Smooth muscle cell (in vitro differentiated cells): ENCODE data around the gene TBRG1. TPM values are rescaled to one million over a fixed set of nuclear protein-coding genes. Genes with fewer than 3 reads are reported as not detected.

ENCODE experiments used
- DNase-seq: peaks from one replicate; lab custom pipeline; 2025; ENCODE audit not compliant: unreplicated experiment; lab: John Stamatoyannopoulos, UW
- H2AFZ ChIP-seq: fragments of 200-600 bp; sonication (generic); 2 replicates; pipeline ENCODE4 v1.6.0; 2016; ENCODE audit warnings: antibody characterized with exemption, low read depth, mild to moderate bottlenecking
- H3F3A ChIP-seq: fragments of 200-600 bp; sonication (generic); 2 replicates; pipeline ENCODE4 v1.6.0; 2017; ENCODE audit warnings: antibody characterized with exemption, low read depth
- H3K27ac ChIP-seq: fragments of 200-600 bp; sonication (generic); 2 replicates; pipeline ENCODE4 v1.5.1; 2016; ENCODE audit warnings: low read depth, mild to moderate bottlenecking
- H3K27me3 ChIP-seq: fragments of 200-600 bp; sonication (generic); 2 replicates; pipeline ENCODE4 v1.6.1; 2016; ENCODE audit warnings: low read depth, mild to moderate bottlenecking
- H3K36me3 ChIP-seq: fragments of 200-600 bp; sonication (generic); 2 replicates; pipeline ENCODE4 v1.5.1; 2016; ENCODE audit warnings: low read depth
- H3K4me1 ChIP-seq: fragments of 200-600 bp; sonication (generic); 2 replicates; pipeline ENCODE4 v1.5.1; 2016; ENCODE audit warnings: low read depth
- H3K4me2 ChIP-seq: fragments of 200-600 bp; sonication (generic); 2 replicates; pipeline ENCODE4 v1.6.0; 2016; ENCODE audit warnings: mild to moderate bottlenecking
- H3K4me3 ChIP-seq: fragments of 200-600 bp; sonication (generic); 2 replicates; pipeline ENCODE4 v1.5.1; 2016; ENCODE audit warnings: mild to moderate bottlenecking
- H3K79me2 ChIP-seq: fragments of 200-600 bp; sonication (generic); 2 replicates; pipeline ENCODE4 v1.6.0; 2016; ENCODE audit warnings: low read depth, mild to moderate bottlenecking
- H3K9ac ChIP-seq: fragments of 200-600 bp; sonication (generic); 2 replicates; pipeline ENCODE4 v1.6.0; 2016; ENCODE audit warnings: low read depth
- H3K9me3 ChIP-seq: fragments of 200-600 bp; sonication (generic); replicated peaks from 2 replicates; pipeline ENCODE4 v1.5.1; 2016; ENCODE audit warnings: low read depth
- H4K20me1 ChIP-seq: fragments of 200-600 bp; sonication (generic); 2 replicates; pipeline ENCODE4 v1.6.0; 2016; ENCODE audit warnings: low read depth
- CTCF ChIP-seq: fragments of 200-600 bp; sonication (generic); IDR thresholded peaks from 2 replicates; pipeline ENCODE4 v1.5.1; 2017; ENCODE audit warnings: borderline replicate concordance, mild to moderate bottlenecking, antibody characterized with exemption; ENCODE audit not compliant: insufficient read depth, poor library complexity, severe bottlenecking
- WGBS: methylation state at CpG from one replicate; pipeline ENCODE4 v1.1.7; 2016; ENCODE audit warnings: low lambda C conversion rate; 5-methylcytosine and 5-hydroxymethylcytosine counted together
- polyA plus RNA-seq: library from polyadenylated mRNA; unstranded; fragments of >200 nt; fragmentation: Nextera tagmentation; extraction: Ambion mirVana; gene quantifications from 2 replicates; pipeline ENCODE4 v1.2.1, GENCODE V29; 2016
- total RNA-seq: library from RNA; depleted of rRNA; stranded (reverse); fragments of >200 nt; gene quantifications from 2 replicates; pipeline ENCODE4 v1.2.3, GENCODE V29; 2014

Gene TBRG1
- total and polyA plus RNA-seq, 2 experiments from 2014 or later: 28.5 to 30.6 TPM

GRCh38 chr11:124661553-124661952 lies 38.9 kb downstream of the TBRG1 start:
- H3K36me3 ChIP-seq: no peaks in the 10 kb centered on the region
- no peaks in the 10 kb centered on the region for H3K27me3 ChIP-seq
- no peak overlapping the region for H3K9ac ChIP-seq
- no peak overlapping the region for H3K4me2 ChIP-seq
- no peak for TF ChIP-seq CTCF
- H3F3A ChIP-seq: no peaks in the 10 kb centered on the region
- H3K79me2 ChIP-seq: no peaks in the 10 kb centered on the region
- no peak overlapping the region for H2AFZ ChIP-seq
- DNase-seq: no peak
- no peak overlapping the region for H3K27ac ChIP-seq
- H3K9me3 ChIP-seq: no peaks in the 10 kb centered on the region
- no peaks in the 10 kb centered on the region for H3K4me1 ChIP-seq
- no peaks in the 10 kb centered on the region for H4K20me1 ChIP-seq
- H3K4me3 ChIP-seq: no peak overlapping the region

GRCh38 chr11:124662106-124662505 lies 39.4 kb downstream of the TBRG1 start:
- no peak overlapping the region for H3K9ac ChIP-seq
- no peak overlapping the region for H3K27ac ChIP-seq
- no peak for TF ChIP-seq CTCF
- no peaks in the 10 kb centered on the region for H3K79me2 ChIP-seq
- H3K27me3 ChIP-seq: no peaks in the 10 kb centered on the region
- no peaks in the 10 kb centered on the region for H3K9me3 ChIP-seq
- no peak for DNase-seq
- H3K4me3 ChIP-seq: no peak overlapping the region
- no peaks in the 10 kb centered on the region for H3K4me1 ChIP-seq
- no peaks in the 10 kb centered on the region for H3F3A ChIP-seq
- H4K20me1 ChIP-seq: no peaks in the 10 kb centered on the region
- no peak overlapping the region for H2AFZ ChIP-seq
- H3K36me3 ChIP-seq: no peaks in the 10 kb centered on the region
- H3K4me2 ChIP-seq: no peak overlapping the region
- WGBS: 90% methylated on average over 4 of the region's 4 CpGs

GRCh38 chr11:124663861-124664260 lies 41.2 kb downstream of the TBRG1 start:
- no peak overlapping the region for H3K27ac ChIP-seq
- no peaks in the 10 kb centered on the region for H3K9me3 ChIP-seq
- no peaks in the 10 kb centered on the region for H3K4me1 ChIP-seq
- H4K20me1 ChIP-seq: no peaks in the 10 kb centered on the region
- no peak overlapping the region for H3K4me3 ChIP-seq
- 93% methylated on average over 2 of the region's 2 CpGs for WGBS
- H2AFZ ChIP-seq: no peak overlapping the region
- H3K9ac ChIP-seq: no peak overlapping the region
- no peaks in the 10 kb centered on the region for H3F3A ChIP-seq
- no peak overlapping the region for H3K4me2 ChIP-seq
- H3K36me3 ChIP-seq: no peaks in the 10 kb centered on the region
- no peaks in the 10 kb centered on the region for H3K27me3 ChIP-seq
- H3K79me2 ChIP-seq: no peaks in the 10 kb centered on the region
- DNase-seq: no peak
- TF ChIP-seq CTCF: no peak

- H3K4me3 ChIP-seq: no peak overlapping the region
- H3K9me3 ChIP-seq: no peaks in the 10 kb centered on the region
- 90% methylated on average over 3 of the region's 3 CpGs for WGBS
- H3K79me2 ChIP-seq: no peaks in the 10 kb centered on the region
- DNase-seq: no peak
- no peaks in the 10 kb centered on the region for H3F3A ChIP-seq
- H3K27ac ChIP-seq: no peak overlapping the region
- H3K4me1 ChIP-seq: no peaks in the 10 kb centered on the region
- no peaks in the 10 kb centered on the region for H4K20me1 ChIP-seq
- no peak overlapping the region for H3K9ac ChIP-seq
- H3K4me2 ChIP-seq: no peak overlapping the region
- no peaks in the 10 kb centered on the region for H3K27me3 ChIP-seq
- H2AFZ ChIP-seq: no peak overlapping the region
- H3K36me3 ChIP-seq: no peaks in the 10 kb centered on the region
- no peak for TF ChIP-seq CTCF
These were observed 44.9 kb downstream of the TBRG1 start for GRCh38 chr11:124667601-124668000.
